NCI-H2227 (cell line): Measurements from ENCODE around the gene ZNF300.
A peak's percentile ranks its signal among the peaks of the same experiment; 100 is the strongest.
"Not testable (repeated sequence)": the region's sequence is repeated elsewhere in the genome, so short reads cannot be mapped to it uniquely, and the experiment has no call there.

ENCODE experiments used
- DNase-seq: peaks from one replicate; lab custom pipeline; 2025; ENCODE audit not compliant: unreplicated experiment; lab: John Stamatoyannopoulos, UW

The ZNF300 gene

GRCh38 chr5:150904479-150905311 is at the start of gene ZNF300:
ZNF300 (minus strand) TSS chr5:150904980; CDS start chr5:150903155, 1,825 bp downstream.
- DNase-seq = peak; percentile 93

- no peak for DNase-seq
These were observed 43.8 kb upstream of the ZNF300 start for GRCh38 chr5:150948539-150948938.

- peak; percentile 75 for DNase-seq
These were observed 41.6 kb upstream of the ZNF300 start for GRCh38 chr5:150946351-150946905.

GRCh38 chr5:150945947-150946346 is 41.2 kb upstream of the ZNF300 start:
- no peak for DNase-seq

GRCh38 chr5:150945486-150945885 is 40.7 kb upstream of the ZNF300 start:
- no peak for DNase-seq

- DNase-seq = no peak
These were observed 26.7 kb upstream of the ZNF300 start for GRCh38 chr5:150931368-150931965.

GRCh38 chr5:150918613-150919012 is 13.8 kb upstream of the ZNF300 start:
- DNase-seq = no peak

GRCh38 chr5:150912312-150912814 is 7.6 kb upstream of the ZNF300 start:
- no peak for DNase-seq

GRCh38 chr5:150905312-150905683 is 518 bp upstream of the ZNF300 start:
- no peak for DNase-seq

- DNase-seq = no peak
These were observed 3.3 kb downstream of the ZNF300 start for GRCh38 chr5:150901446-150901845.

- DNase-seq = no peak
These were observed 9.1 kb downstream of the ZNF300 start for GRCh38 chr5:150895431-150896428.

GRCh38 chr5:150879358-150879757 is 25.4 kb downstream of the ZNF300 start:
- no peak for DNase-seq

- no peak for DNase-seq
These were observed 42.7 kb downstream of the ZNF300 start for GRCh38 chr5:150862070-150862469.

- DNase-seq = no peak
These were observed 44.4 kb downstream of the ZNF300 start for GRCh38 chr5:150860246-150860821.

GRCh38 chr5:150856700-150857099 is 48.1 kb downstream of the ZNF300 start:
- not testable (repeated sequence) for DNase-seq

GRCh38 chr5:150853561-150853960 is 51.2 kb downstream of the ZNF300 start:
- DNase-seq = no peak

GRCh38 chr5:150851039-150851438 is 53.7 kb downstream of the ZNF300 start:
- no peak for DNase-seq

- no peak for DNase-seq
These were observed 56.5 kb downstream of the ZNF300 start for GRCh38 chr5:150848271-150848670.

- no peak for DNase-seq
These were observed 57.5 kb downstream of the ZNF300 start for GRCh38 chr5:150847334-150847695.

GRCh38 chr5:150846654-150847333 is 58.0 kb downstream of the ZNF300 start:
- peak; percentile 59 for DNase-seq
